HepG2 (cell line): ENCODE results near the gene KIF9. TPM values are rescaled to one million over a fixed set of nuclear protein-coding genes. Genes with fewer than 3 reads are reported as not detected.

Source experiments
- AKAP8 ChIP-seq: sonication (generic); formaldehyde crosslinking; IDR thresholded peaks from 2 replicates; pipeline ENCODE4 v1.5.1; 2020; ENCODE audit warnings: mild to moderate bottlenecking, missing genetic modification reagents
- DNMT1 ChIP-seq: sonication (generic); formaldehyde crosslinking; IDR thresholded peaks from 2 replicates; pipeline ENCODE4 v1.5.1; 2020; ENCODE audit warnings: mild to moderate bottlenecking, missing genetic modification reagents
- FOSL1 ChIP-seq: sonication (generic); formaldehyde crosslinking; IDR thresholded peaks from 2 replicates; pipeline ENCODE4 v1.9.0; 2021; ENCODE audit warnings: missing genetic modification reagents, borderline replicate concordance
- FOXA3 ChIP-seq: IDR thresholded peaks from 2 replicates; pipeline ENCODE4 v1.6.1; 2016; ENCODE audit warnings: missing genetic modification reagents, missing compliant biosample characterization
- HIVEP1 ChIP-seq: sonication (generic); formaldehyde crosslinking; IDR thresholded peaks from 2 replicates; pipeline ENCODE4 v1.4.0; 2020; ENCODE audit warnings: mild to moderate bottlenecking, missing genetic modification reagents
- HOXA5 ChIP-seq: sonication (generic); formaldehyde crosslinking; IDR thresholded peaks from 2 replicates; pipeline ENCODE4 v1.4.0; 2020; ENCODE audit warnings: missing genetic modification reagents
- JUN ChIP-seq: sonication (generic); formaldehyde crosslinking; IDR thresholded peaks from 2 replicates; pipeline ENCODE4 v1.4.0; 2020; ENCODE audit warnings: mild to moderate bottlenecking, missing genetic modification reagents
- LCORL ChIP-seq, 2 experiments: fragments of 450-650 bp in 1 of 2; sonication (generic) in 1 of 2; formaldehyde crosslinking in 1 of 2; IDR thresholded peaks; 2 replicates each; pipeline versions ENCODE4 v1.5.0 to v1.6.1; 2017 to 2020; ENCODE audit warnings: antibody characterized with exemption in 1 of 2, missing genetic modification reagents in 1 of 2
- MAFF ChIP-seq: IDR thresholded peaks from 2 replicates; pipeline ENCODE4 v1.6.1; 2011; ENCODE audit warnings: low read depth, low read length, improper control_type of control experiment
- MYNN ChIP-seq: sonication (generic); formaldehyde crosslinking; IDR thresholded peaks from 2 replicates; pipeline ENCODE4 v1.4.0; 2020; ENCODE audit warnings: mild to moderate bottlenecking, low read depth, missing genetic modification reagents
- PLRG1 ChIP-seq: fragments of 450-650 bp; conservative IDR thresholded peaks from 2 replicates; pipeline ENCODE4 v1.6.1; 2016
- RELA ChIP-seq: sonication (generic); formaldehyde crosslinking; IDR thresholded peaks from 2 replicates; pipeline ENCODE4 v1.4.0; 2020; ENCODE audit warnings: missing genetic modification reagents
- SCMH1 ChIP-seq: sonication (generic); formaldehyde crosslinking; IDR thresholded peaks from 2 replicates; pipeline ENCODE4 v1.9.0; 2021; ENCODE audit warnings: missing genetic modification reagents, mild to moderate bottlenecking, borderline replicate concordance
- SMAD9 ChIP-seq: sonication (generic); formaldehyde crosslinking; IDR thresholded peaks from 2 replicates; pipeline ENCODE4 v1.5.1; 2020; ENCODE audit warnings: mild to moderate bottlenecking, missing genetic modification reagents
- SMC3 ChIP-seq: IDR thresholded peaks from 2 replicates; pipeline ENCODE4 v1.6.1; 2011; ENCODE audit warnings: low read length, improper control_type of control experiment
- TBX2 ChIP-seq: sonication (generic); formaldehyde crosslinking; IDR thresholded peaks from 2 replicates; pipeline ENCODE4 v1.5.0; 2020; ENCODE audit warnings: missing genetic modification reagents, mild to moderate bottlenecking, borderline replicate concordance
- ZBTB3 ChIP-seq: sonication (generic); formaldehyde crosslinking; IDR thresholded peaks from 2 replicates; pipeline ENCODE4 v1.4.0; 2020; ENCODE audit warnings: low read depth, mild to moderate bottlenecking, moderate library complexity, missing genetic modification reagents, borderline replicate concordance
- ZFYVE20 ChIP-seq: sonication (generic); formaldehyde crosslinking; IDR thresholded peaks from 2 replicates; pipeline ENCODE4 v1.8.0; 2023; ENCODE audit warnings: low read depth, mild to moderate bottlenecking, moderate library complexity, missing genetic modification reagents, borderline replicate concordance
- ZNF343 ChIP-seq: sonication (generic); formaldehyde crosslinking; IDR thresholded peaks from 2 replicates; pipeline ENCODE4 v1.4.0; 2020; ENCODE audit warnings: mild to moderate bottlenecking, missing genetic modification reagents
- ZNF713 ChIP-seq: sonication (generic); formaldehyde crosslinking; IDR thresholded peaks from 2 replicates; pipeline ENCODE4 v1.4.0; 2020; ENCODE audit warnings: mild to moderate bottlenecking, missing genetic modification reagents
- polyA plus RNA-seq, 8 experiments: library from polyadenylated mRNA; depleted of rRNA in 3 of 8; stranded (reverse) in 7 of 8; unstranded in 1 of 8; fragments of >200 nt; fragmentation: Illumina TruSeq in 4 of 8; extraction: Trizol in 4 of 8; gene quantifications; 2 replicates each; pipeline versions ENCODE4 v1.2.1 to v1.2.3, GENCODE V29; 2011 to 2016; ENCODE audit warnings: low read depth in 4 of 8, missing spikeins in 1 of 8, mixed read lengths in 1 of 8; ENCODE audit not compliant: insufficient read depth in 1 of 8
- total RNA-seq, 5 experiments: library from RNA; depleted of rRNA; stranded (reverse); fragments of >200 nt; fragmentation: Illumina TruSeq; extraction: Trizol; gene quantifications; 2 replicates each; pipeline ENCODE4 v1.2.3, GENCODE V29; 2016; ENCODE audit warnings: low read depth in 1 of 5
- TF ChIP-seq, protein P1 (sequence below): sonication (generic); formaldehyde crosslinking; IDR thresholded peaks from 2 replicates; pipeline ENCODE4 v1.9.0; 2021; ENCODE audit warnings: missing genetic modification reagents, borderline replicate concordance
- TF ChIP-seq, protein P2 (sequence below): sonication (generic); formaldehyde crosslinking; IDR thresholded peaks from 2 replicates; pipeline ENCODE4 v1.8.1; 2023; ENCODE audit warnings: mild to moderate bottlenecking, moderate library complexity, missing genetic modification reagents
- TF ChIP-seq, protein P3 (sequence below): sonication (generic); formaldehyde crosslinking; IDR thresholded peaks from 2 replicates; pipeline ENCODE4 v1.8.1; 2023; ENCODE audit warnings: missing genetic modification reagents, mild to moderate bottlenecking, borderline replicate concordance
- TF ChIP-seq, protein P4 (sequence below): sonication (generic); formaldehyde crosslinking; IDR thresholded peaks from 2 replicates; pipeline ENCODE4 v1.4.0; 2020; ENCODE audit warnings: missing genetic modification reagents

The KIF9 gene
- total and polyA plus RNA-seq, 2 of the 13 experiments (the other 11 are each of a cell fraction or from before 2014, with no cell fraction given) = 5.1 to 16.9 TPM

DNA sequence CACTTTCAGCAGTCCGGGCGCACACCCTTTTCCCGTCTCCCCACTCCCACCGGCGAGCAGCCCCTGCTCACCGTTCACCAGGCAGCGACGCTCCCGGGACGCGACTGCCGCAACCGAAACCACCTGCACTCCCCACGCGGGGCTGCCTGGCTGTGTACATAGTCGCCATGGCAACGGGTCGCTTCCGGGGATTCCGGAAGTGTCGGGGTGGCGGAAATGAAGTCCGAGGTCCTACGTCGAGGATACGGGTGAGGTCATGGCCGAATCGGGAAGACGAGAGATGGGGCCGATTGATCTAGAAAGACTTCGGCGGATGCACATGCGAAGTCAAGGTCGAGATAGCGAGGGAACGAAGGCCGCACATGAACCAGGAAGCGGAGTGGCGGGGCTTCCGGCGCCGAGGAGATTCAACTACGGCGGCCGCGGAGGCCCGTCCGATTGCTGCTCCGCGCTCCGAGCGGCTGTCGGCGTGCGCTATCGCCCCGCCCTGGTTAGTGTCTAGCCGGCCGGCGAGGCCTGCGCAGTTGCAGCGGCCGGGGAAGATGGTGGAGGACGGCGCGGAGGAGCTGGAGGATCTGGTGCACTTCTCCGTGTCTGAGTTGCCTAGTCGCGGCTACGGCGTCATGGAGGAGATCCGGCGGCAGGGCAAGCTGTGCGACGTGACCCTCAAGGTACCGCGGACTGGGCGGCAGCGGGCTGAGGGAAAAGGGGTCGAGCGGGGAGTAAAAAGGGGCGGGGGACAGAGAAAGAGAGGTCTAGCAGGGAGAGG lies at the start of gene KIF9, which contains the start of gene KLHL18 (continued):
- TF ChIP-seq, protein P1, sequence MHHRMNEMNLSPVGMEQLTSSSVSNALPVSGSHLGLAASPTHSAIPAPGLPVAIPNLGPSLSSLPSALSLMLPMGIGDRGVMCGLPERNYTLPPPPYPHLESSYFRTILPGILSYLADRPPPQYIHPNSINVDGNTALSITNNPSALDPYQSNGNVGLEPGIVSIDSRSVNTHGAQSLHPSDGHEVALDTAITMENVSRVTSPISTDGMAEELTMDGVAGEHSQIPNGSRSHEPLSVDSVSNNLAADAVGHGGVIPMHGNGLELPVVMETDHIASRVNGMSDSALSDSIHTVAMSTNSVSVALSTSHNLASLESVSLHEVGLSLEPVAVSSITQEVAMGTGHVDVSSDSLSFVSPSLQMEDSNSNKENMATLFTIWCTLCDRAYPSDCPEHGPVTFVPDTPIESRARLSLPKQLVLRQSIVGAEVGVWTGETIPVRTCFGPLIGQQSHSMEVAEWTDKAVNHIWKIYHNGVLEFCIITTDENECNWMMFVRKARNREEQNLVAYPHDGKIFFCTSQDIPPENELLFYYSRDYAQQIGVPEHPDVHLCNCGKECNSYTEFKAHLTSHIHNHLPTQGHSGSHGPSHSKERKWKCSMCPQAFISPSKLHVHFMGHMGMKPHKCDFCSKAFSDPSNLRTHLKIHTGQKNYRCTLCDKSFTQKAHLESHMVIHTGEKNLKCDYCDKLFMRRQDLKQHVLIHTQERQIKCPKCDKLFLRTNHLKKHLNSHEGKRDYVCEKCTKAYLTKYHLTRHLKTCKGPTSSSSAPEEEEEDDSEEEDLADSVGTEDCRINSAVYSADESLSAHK (CRISPR knock-in tag) = no peak
- TF ChIP-seq MAFF (no peak), AKAP8 (CRISPR knock-in tag) (no peak), PLRG1 (no peak), FOXA3 (CRISPR knock-in tag) (peak; percentile 99), MYNN (CRISPR knock-in tag) (no peak), SCMH1 (CRISPR knock-in tag) (no peak), ZNF343 (CRISPR knock-in tag) (peak; percentile 65; the same call in 1 of the 2 replicates), SMAD9 (CRISPR knock-in tag) (no peak), SMC3 (no peak), RELA (CRISPR knock-in tag) (no peak), HOXA5 (no peak), ZNF713 (CRISPR knock-in tag) (no peak), TBX2 (no peak; the same call in 1 of the 2 replicates), ZBTB3 (CRISPR knock-in tag) (peak; percentile 56; the same call in 1 of the 2 replicates), FOSL1 (CRISPR knock-in tag) (no peak), LCORL (IDR thresholded peaks at IDR 0.05) (no peak), LCORL (CRISPR knock-in tag; IDR thresholded peaks at IDR 0.05) (peak; percentile 54), DNMT1 (CRISPR knock-in tag) (no peak), ZFYVE20 (CRISPR knock-in tag) (no peak), JUN (CRISPR knock-in tag) (peak; percentile 69), HIVEP1 (peak; percentile 100)
- TF ChIP-seq, protein P2, sequence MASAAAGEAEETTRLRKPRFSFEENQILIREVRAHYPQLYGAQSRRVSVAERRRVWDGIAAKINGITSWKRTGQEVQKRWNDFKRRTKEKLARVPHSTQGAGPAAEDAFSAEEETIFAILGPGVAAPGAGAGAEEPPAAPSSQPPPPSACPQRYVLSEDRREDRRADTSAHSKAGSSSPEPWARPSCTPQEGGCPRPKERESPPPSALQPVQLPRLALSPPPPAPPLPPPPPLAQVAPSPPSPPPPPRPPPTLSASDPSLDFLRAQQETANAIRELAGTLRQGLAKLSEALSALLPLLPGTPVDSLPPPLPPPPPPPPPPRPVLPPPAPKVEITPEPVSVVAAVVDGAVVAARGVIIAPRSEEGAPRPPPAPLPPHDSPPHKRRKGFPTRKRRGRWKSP (CRISPR knock-in tag) = peak; percentile 86; the same call in 1 of the 2 replicates
- TF ChIP-seq, protein P3, sequence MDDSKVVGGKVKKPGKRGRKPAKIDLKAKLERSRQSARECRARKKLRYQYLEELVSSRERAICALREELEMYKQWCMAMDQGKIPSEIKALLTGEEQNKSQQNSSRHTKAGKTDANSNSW (CRISPR knock-in tag) = peak; percentile 83; the same call in 1 of the 2 replicates
- TF ChIP-seq, protein P4, sequence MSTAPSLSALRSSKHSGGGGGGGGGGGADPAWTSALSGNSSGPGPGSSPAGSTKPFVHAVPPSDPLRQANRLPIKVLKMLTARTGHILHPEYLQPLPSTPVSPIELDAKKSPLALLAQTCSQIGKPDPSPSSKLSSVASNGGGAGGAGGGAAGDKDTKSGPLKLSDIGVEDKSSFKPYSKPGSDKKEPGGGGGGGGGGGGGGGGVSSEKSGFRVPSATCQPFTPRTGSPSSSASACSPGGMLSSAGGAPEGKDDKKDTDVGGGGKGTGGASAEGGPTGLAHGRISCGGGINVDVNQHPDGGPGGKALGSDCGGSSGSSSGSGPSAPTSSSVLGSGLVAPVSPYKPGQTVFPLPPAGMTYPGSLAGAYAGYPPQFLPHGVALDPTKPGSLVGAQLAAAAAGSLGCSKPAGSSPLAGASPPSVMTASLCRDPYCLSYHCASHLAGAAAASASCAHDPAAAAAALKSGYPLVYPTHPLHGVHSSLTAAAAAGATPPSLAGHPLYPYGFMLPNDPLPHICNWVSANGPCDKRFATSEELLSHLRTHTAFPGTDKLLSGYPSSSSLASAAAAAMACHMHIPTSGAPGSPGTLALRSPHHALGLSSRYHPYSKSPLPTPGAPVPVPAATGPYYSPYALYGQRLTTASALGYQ (CRISPR knock-in tag) = no peak
